ENCODE results near the gene SEC24A. TPM values are rescaled to one million over a fixed set of nuclear protein-coding genes. Genes with fewer than 3 reads are reported as not detected.

Gene SEC24A
- total and polyA plus RNA-seq, 2 donors (not counting 3 experiments of a cell fraction or from before 2014, with no cell fraction given) = 19.8 to 30.0 TPM

DNA sequence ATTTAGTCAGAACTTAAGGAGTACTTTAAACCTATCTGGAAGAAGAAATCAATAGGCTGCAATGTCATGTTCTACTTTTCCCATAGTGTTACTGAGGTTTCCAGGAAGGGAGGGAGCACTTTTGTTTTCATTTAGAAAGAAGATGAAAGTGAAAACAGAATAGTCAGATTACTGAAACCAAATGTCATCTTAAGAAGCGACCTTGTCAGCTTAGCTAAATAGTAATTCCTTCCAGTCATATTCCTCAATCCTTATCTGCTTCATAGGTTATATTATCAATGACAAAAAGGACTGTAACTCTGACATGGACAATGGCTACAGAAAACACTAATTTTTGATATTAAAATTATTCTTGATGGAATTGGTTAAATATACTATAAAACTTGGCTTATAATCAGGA is 43.7 kb upstream of the SEC24A start:
- no peaks in the 10 kb centered on the region for H3K79me2 ChIP-seq (ENCODE audit: control insufficient read depth, insufficient read depth, low read length)
- no peaks in the 10 kb centered on the region for H3K27me3 ChIP-seq (ENCODE audit: control insufficient read depth in 2 of 2, insufficient read depth in 2 of 2, low read length in 2 of 2)
- POLR2A ChIA-PET = no interaction called here
- H3K4me1 ChIP-seq (ENCODE audit: control insufficient read depth, extremely low read depth, insufficient read depth, low read length) = no peaks in the 10 kb centered on the region
- intact Hi-C loops (cut with micrococcal nuclease) = no loop called here
- H3K27ac ChIP-seq (ENCODE audit: insufficient read depth, low read depth, low read length) = no peak overlapping the region
- FAIRE-seq = no peak
- CTCF ChIA-PET = interaction anchor here (1.1 to 1.2 kb wide), 2 partner anchors 12 to 18 kb away, joined by 3 to 4 read pairs; no protein-coding TSS in a partner anchor
- H2AFZ ChIP-seq (ENCODE audit: low read depth, low read length) = no peak overlapping the region
- BruUV-seq (replicated peaks) = no TSS peak
- H3K4me3 ChIP-seq (replicated peaks in 1 of 3; ENCODE audit: insufficient read depth in 1 of 3, low read depth in 1 of 3, low read length in 3 of 3) = no peak overlapping the region
- dilution Hi-C loops (cut with MboI; ENCODE audit: extremely low pct_ligation_motif_present, low sequenced_read_pairs) = no loop called here
- H3K9ac ChIP-seq (replicated peaks; ENCODE audit: extremely low read depth, insufficient read depth, low read length) = no peak overlapping the region
- H3K9me1 ChIP-seq (replicated peaks; ENCODE audit: control insufficient read depth, extremely low read depth, insufficient read depth, low read length) = no peaks in the 10 kb centered on the region
- TF ChIP-seq, protein P1, sequence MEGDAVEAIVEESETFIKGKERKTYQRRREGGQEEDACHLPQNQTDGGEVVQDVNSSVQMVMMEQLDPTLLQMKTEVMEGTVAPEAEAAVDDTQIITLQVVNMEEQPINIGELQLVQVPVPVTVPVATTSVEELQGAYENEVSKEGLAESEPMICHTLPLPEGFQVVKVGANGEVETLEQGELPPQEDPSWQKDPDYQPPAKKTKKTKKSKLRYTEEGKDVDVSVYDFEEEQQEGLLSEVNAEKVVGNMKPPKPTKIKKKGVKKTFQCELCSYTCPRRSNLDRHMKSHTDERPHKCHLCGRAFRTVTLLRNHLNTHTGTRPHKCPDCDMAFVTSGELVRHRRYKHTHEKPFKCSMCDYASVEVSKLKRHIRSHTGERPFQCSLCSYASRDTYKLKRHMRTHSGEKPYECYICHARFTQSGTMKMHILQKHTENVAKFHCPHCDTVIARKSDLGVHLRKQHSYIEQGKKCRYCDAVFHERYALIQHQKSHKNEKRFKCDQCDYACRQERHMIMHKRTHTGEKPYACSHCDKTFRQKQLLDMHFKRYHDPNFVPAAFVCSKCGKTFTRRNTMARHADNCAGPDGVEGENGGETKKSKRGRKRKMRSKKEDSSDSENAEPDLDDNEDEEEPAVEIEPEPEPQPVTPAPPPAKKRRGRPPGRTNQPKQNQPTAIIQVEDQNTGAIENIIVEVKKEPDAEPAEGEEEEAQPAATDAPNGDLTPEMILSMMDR (IDR thresholded peaks at IDR 0.05; ENCODE audit: extremely low read depth in 1 of 2, insufficient read depth in 1 of 2, low read depth in 1 of 2, low read length in 2 of 2) = no peak
- TF ChIP-seq POLR2AphosphoS5 (IDR thresholded peaks at IDR 0.05; ENCODE audit: insufficient read depth, low read depth, low read length) (no peak), JUN (IDR thresholded peaks at IDR 0.05; ENCODE audit: borderline replicate concordance, insufficient read depth, insufficient read length, low read depth) (no peak), POLR2A (IDR thresholded peaks at IDR 0.05; ENCODE audit: low read depth, low read length) (no peak), EZH2 (IDR thresholded peaks at IDR 0.05; ENCODE audit: borderline replicate concordance, low read depth, low read length, severe bottlenecking) (no peak), FOS (IDR thresholded peaks at IDR 0.05; ENCODE audit: borderline replicate concordance, insufficient read depth, low read length) (no peak), MYC (IDR thresholded peaks at IDR 0.05; ENCODE audit: low read depth, low read length) (no peak)
- TF ChIP-seq, protein P2, sequence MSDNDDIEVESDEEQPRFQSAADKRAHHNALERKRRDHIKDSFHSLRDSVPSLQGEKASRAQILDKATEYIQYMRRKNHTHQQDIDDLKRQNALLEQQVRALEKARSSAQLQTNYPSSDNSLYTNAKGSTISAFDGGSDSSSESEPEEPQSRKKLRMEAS (IDR thresholded peaks at IDR 0.05; ENCODE audit: insufficient read depth, insufficient read length) = no peak
- no peaks in the 10 kb centered on the region for H4K20me1 ChIP-seq (replicated peaks; ENCODE audit: control insufficient read depth, extremely low read depth, insufficient read depth, low read length)
- DNase-seq (ENCODE audit: low read depth, low spot score) = no peak
- H3K4me2 ChIP-seq (ENCODE audit: insufficient read depth, low read length) = no peak overlapping the region
- no peaks in the 10 kb centered on the region for H3K9me3 ChIP-seq (replicated peaks; ENCODE audit: control insufficient read depth, insufficient read depth, low read length)
- peaks cover 10 to 18% of the 10 kb centered on the region in 2 experiments for H3K36me3 ChIP-seq (ENCODE audit: control insufficient read depth in 2 of 2, extremely low read depth in 1 of 2, insufficient read depth in 2 of 2, low read length in 2 of 2)

Data from endothelial cell of umbilical vein (primary cell).